HEK293 (cell line): ENCODE results near the gene TMEM164.

ENCODE experiments used
- CTCF ChIP-seq: fragments of 450-650 bp; formaldehyde crosslinking; IDR thresholded peaks from 2 replicates; pipeline ENCODE4 v1.5.1; 2016; ENCODE audit warnings: missing biosample characterization, missing genetic modification characterization
- GLI4 ChIP-seq: fragments of 450-650 bp; formaldehyde crosslinking; IDR thresholded peaks from 2 replicates; pipeline ENCODE4 v1.5.1; 2016; ENCODE audit warnings: missing biosample characterization, missing genetic modification characterization
- YY1 ChIP-seq: fragments of 450-650 bp; formaldehyde crosslinking; IDR thresholded peaks from 2 replicates; pipeline ENCODE4 v1.5.1; 2018; ENCODE audit warnings: missing biosample characterization, missing genetic modification characterization
- ZBTB26 ChIP-seq: fragments of 450-650 bp; formaldehyde crosslinking; optimal IDR thresholded peaks from 2 replicates; pipeline ENCODE3; 2016; ENCODE audit warnings: missing biosample characterization, mild to moderate bottlenecking, missing genetic modification characterization
- ZNF24 ChIP-seq: fragments of 450-650 bp; formaldehyde crosslinking; IDR thresholded peaks from 2 replicates; pipeline ENCODE4 v1.5.1; 2016; ENCODE audit warnings: missing biosample characterization, missing genetic modification characterization
- ZNF473 ChIP-seq: fragments of 450-650 bp; formaldehyde crosslinking; IDR thresholded peaks from 2 replicates; pipeline ENCODE4 v1.5.1; 2017; ENCODE audit warnings: missing biosample characterization, missing genetic modification characterization
- TF ChIP-seq, protein P1 (sequence below): fragments of 450-650 bp; formaldehyde crosslinking; IDR thresholded peaks from 2 replicates; pipeline ENCODE4 v1.5.1; 2016; ENCODE audit warnings: missing biosample characterization, missing genetic modification characterization, low read depth

DNA sequence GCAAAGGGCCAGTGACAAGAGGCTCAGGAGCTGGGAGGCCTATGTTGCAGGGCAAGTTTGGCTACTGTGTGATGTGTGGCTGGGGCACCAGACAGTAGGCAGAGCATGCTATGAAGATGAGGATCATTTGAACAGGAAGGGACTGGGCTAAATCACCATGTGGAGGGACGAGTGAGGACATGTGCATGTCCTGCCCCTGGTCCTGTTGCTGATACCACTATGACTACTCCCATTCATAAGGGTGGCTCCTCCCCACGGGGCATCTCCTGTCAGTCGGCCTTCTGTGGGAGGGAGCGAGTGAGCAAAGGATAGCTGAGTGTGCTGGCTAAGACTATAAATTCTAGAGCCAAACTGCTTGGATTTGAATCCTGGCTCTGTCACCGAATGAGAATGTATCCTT, 139.2 kb downstream of the TMEM164 start:
- TF ChIP-seq YY1: no peak
- TF ChIP-seq CTCF (tag by site-specific recombination): no peak
- TF ChIP-seq, protein P1, sequence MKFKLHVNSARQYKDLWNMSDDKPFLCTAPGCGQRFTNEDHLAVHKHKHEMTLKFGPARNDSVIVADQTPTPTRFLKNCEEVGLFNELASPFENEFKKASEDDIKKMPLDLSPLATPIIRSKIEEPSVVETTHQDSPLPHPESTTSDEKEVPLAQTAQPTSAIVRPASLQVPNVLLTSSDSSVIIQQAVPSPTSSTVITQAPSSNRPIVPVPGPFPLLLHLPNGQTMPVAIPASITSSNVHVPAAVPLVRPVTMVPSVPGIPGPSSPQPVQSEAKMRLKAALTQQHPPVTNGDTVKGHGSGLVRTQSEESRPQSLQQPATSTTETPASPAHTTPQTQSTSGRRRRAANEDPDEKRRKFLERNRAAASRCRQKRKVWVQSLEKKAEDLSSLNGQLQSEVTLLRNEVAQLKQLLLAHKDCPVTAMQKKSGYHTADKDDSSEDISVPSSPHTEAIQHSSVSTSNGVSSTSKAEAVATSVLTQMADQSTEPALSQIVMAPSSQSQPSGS (tag by site-specific recombination): no peak
- TF ChIP-seq ZBTB26 (tag by site-specific recombination): no peak
- no peak for TF ChIP-seq GLI4
- no peak for TF ChIP-seq ZNF473
- no peak for TF ChIP-seq ZNF24
